GM12878 (cell line): Measurements from ENCODE around the gene MED31. TPM values are rescaled to one million over a fixed set of nuclear protein-coding genes. Genes with fewer than 3 reads are reported as not detected.

Experiments used
- ATAC-seq: fragments of 200-7000 bp; cut with Tn5 transposase; 3 replicates; pipeline ENCODE4 v1.9.1; 2020; ENCODE audit warnings: mild to moderate bottlenecking, moderate library complexity
- BruUV-seq: library from RNA; stranded (reverse); fragments of 400-500 nt; replicated peaks from 2 replicates; lab custom pipeline; 2021; lab: Mats Ljungman, UMichigan
- CTCF ChIA-PET: fragments of 300-600 bp; sonication (Branson Sonifier 250); formaldehyde crosslinking; extraction: SDS; loops from one replicate; lab custom pipeline; 2021; ENCODE audit warnings: inconsistent platforms; lab: Yijun Ruan, JAX
- POLR2A ChIA-PET: fragments of 350-600 bp; formaldehyde crosslinking; extraction: SDS; loops from one replicate; lab custom pipeline; 2021; ENCODE audit warnings: inconsistent platforms; lab: Charles Lee
- RAD21 ChIA-PET: fragments of 300-600 bp; sonication (Branson Sonifier 250); formaldehyde crosslinking; loops from one replicate; lab custom pipeline; 2023; ENCODE audit warnings: antibody characterized with exemption; ENCODE audit not compliant: unreplicated experiment; lab: Charles Lee
- SMC1A ChIA-PET: fragments of 300-600 bp; sonication (Branson Sonifier 250); formaldehyde crosslinking; loops from one replicate; lab custom pipeline; 2023; ENCODE audit not compliant: unreplicated experiment, uncharacterized antibody; lab: Charles Lee
- DNase-seq: peaks from one replicate; pipeline ENCODE4 v3.0.0-alpha.2; 2011; ENCODE audit warnings: low read depth, low spot score
- FAIRE-seq: peaks from 3 replicates; lab custom pipeline; 2011; peaks lifted over from hg19 to GRCh38; lab: Jason Lieb, UNC
- H2AFZ ChIP-seq: 2 replicates; pipeline ENCODE4 v1.6.0; 2011; ENCODE audit warnings: low read depth, low read length, control low read depth; ENCODE audit not compliant: control insufficient read depth
- H3K27ac ChIP-seq: 2 replicates; pipeline ENCODE4 v1.5.1; 2011; ENCODE audit warnings: control low read depth; ENCODE audit not compliant: control insufficient read depth, insufficient read depth
- H3K27me3 ChIP-seq, 2 experiments: replicated peaks in 1 of 2; 2 replicates each; pipeline versions ENCODE4 v1.6.0 to v1.6.1; 2011; ENCODE audit warnings: low read length in 1 of 2; ENCODE audit not compliant: control insufficient read depth in 2 of 2, insufficient read depth in 2 of 2
- H3K36me3 ChIP-seq, 2 experiments: 2 replicates each; pipeline ENCODE4 v1.5.1; 2011; ENCODE audit warnings: low read length in 1 of 2; ENCODE audit not compliant: control insufficient read depth in 2 of 2, insufficient read depth in 2 of 2
- H3K4me1 ChIP-seq: 2 replicates; pipeline ENCODE4 v1.6.1; 2011; ENCODE audit warnings: mild to moderate bottlenecking, low read length, moderate library complexity, mixed read lengths; ENCODE audit not compliant: control insufficient read depth, insufficient read depth
- H3K4me2 ChIP-seq: 2 replicates; pipeline ENCODE4 v1.6.0; 2011; ENCODE audit warnings: control low read depth; ENCODE audit not compliant: control insufficient read depth, insufficient read depth
- H3K4me3 ChIP-seq: fragments of 200-600 bp; sonication (generic); 2 replicates; pipeline ENCODE4 v1.5.1; 2016
- H3K79me2 ChIP-seq: 2 replicates; pipeline ENCODE4 v1.6.0; 2011; ENCODE audit warnings: low read length; ENCODE audit not compliant: control insufficient read depth, insufficient read depth
- H3K9ac ChIP-seq: 2 replicates; pipeline ENCODE4 v1.8.0; 2011; ENCODE audit warnings: low read length, control low read depth, mixed read lengths; ENCODE audit not compliant: control insufficient read depth, insufficient read depth
- H3K9me3 ChIP-seq: replicated peaks from 3 replicates; pipeline ENCODE4 v1.5.1; 2011; ENCODE audit warnings: mild to moderate bottlenecking, low read length; ENCODE audit not compliant: control insufficient read depth, insufficient read depth
- H4K20me1 ChIP-seq: 2 replicates; pipeline ENCODE4 v1.6.0; 2011; ENCODE audit not compliant: control insufficient read depth, insufficient read depth
- CBX5 ChIP-seq: sonication (generic); IDR thresholded peaks from 2 replicates; pipeline ENCODE4 v1.6.1; 2016; ENCODE audit warnings: low read depth, moderate library complexity, mild to moderate bottlenecking, inconsistent platforms
- FOXK2 ChIP-seq: fragments of 450-650 bp; IDR thresholded peaks from 2 replicates; pipeline ENCODE4 v1.6.1; 2017; ENCODE audit warnings: mild to moderate bottlenecking, moderate library complexity
- MYB ChIP-seq: fragments of 150-350 bp; IDR thresholded peaks from 2 replicates; pipeline ENCODE4 v1.6.1; 2014; ENCODE audit warnings: mild to moderate bottlenecking, low read depth, low read length, borderline replicate concordance
- NFYA ChIP-seq: IDR thresholded peaks from 2 replicates; pipeline ENCODE4 v1.6.1; 2011; ENCODE audit warnings: low read depth, mild to moderate bottlenecking, low read length, improper control_type of control experiment, borderline replicate concordance
- NR2F1 ChIP-seq: fragments of 450-650 bp; conservative IDR thresholded peaks from 2 replicates; pipeline ENCODE4 v1.6.1; 2017; ENCODE audit warnings: mild to moderate bottlenecking
- POLR2A ChIP-seq: IDR thresholded peaks from 2 replicates; pipeline ENCODE4 v1.6.1; 2011; ENCODE audit warnings: low read depth, mild to moderate bottlenecking, low read length
- RCOR1 ChIP-seq: conservative IDR thresholded peaks from 2 replicates; pipeline ENCODE4 v1.6.1; 2012; ENCODE audit warnings: low read depth, low read length, improper control_type of control experiment
- RELA ChIP-seq: fragments of 450-650 bp; IDR thresholded peaks from 2 replicates; pipeline ENCODE4 v1.8.0; 2014; ENCODE audit warnings: borderline replicate concordance; ENCODE audit not compliant: partially characterized antibody
- WGBS: methylation state at CpG from one replicate; pipeline ENCODE4 v1.1.6; 2016; ENCODE audit warnings: low lambda C conversion rate; ENCODE audit not compliant: insufficient replicate concordance, insufficient coverage; ENCODE audit errors: missing lambda C conversion rate; 5-methylcytosine and 5-hydroxymethylcytosine counted together
- in situ Hi-C: fragments of 300-500 bp; cut with MboI; formaldehyde crosslinking; loops from 9 replicates; pipeline ENCODE4 v1.14.3; 2018; ENCODE audit warnings: mixed read lengths
- intact Hi-C: fragments of 100-400 bp; cut with micrococcal nuclease; formaldehyde crosslinking; loops from one replicate; pipeline ENCODE4 v1.14.2; 2022; ENCODE audit not compliant: unreplicated experiment
- polyA plus RNA-seq, 11 experiments: library from polyadenylated mRNA; depleted of rRNA in 4 of 11; unstranded in 6 of 11; stranded (reverse) in 5 of 11; fragments of >200 nt; fragmentation: Nextera tagmentation in 4 of 11; fragmentation: Illumina TruSeq in 1 of 11; extraction: Ambion mirVana in 4 of 11; extraction: Trizol in 1 of 11; gene quantifications; 1 replicate in 1 of 11; 2 replicates in 10 of 11; pipeline versions ENCODE4 v1.2.1 to v1.2.3, GENCODE V29; 2011 to 2016; ENCODE audit warnings: inconsistent platforms in 2 of 11, missing spikeins in 2 of 11, low read depth in 1 of 11
- total RNA-seq, 4 experiments: library from RNA; depleted of rRNA in 3 of 4; stranded (reverse); fragments of >200 nt in 3 of 4; fragmentation: Illumina TruSeq in 1 of 4; extraction: Trizol in 1 of 4; gene quantifications; 2 replicates each; pipeline versions ENCODE4 v1.2.1 to v1.2.3, GENCODE V29; 2013 to 2021
- TF ChIP-seq, protein P1 (sequence below): IDR thresholded peaks from 2 replicates; pipeline ENCODE4 v1.6.1; 2011; ENCODE audit warnings: low read depth, low read length, improper control_type of control experiment, borderline replicate concordance
- TF ChIP-seq, protein P2 (sequence below): fragments of 450-650 bp; IDR thresholded peaks from 2 replicates; pipeline ENCODE4 v1.6.1; 2016; ENCODE audit warnings: mild to moderate bottlenecking
- TF ChIP-seq, protein P3 (sequence below): fragments of 450-650 bp; IDR thresholded peaks from 2 replicates; pipeline ENCODE4 v1.6.1; 2017; ENCODE audit warnings: mild to moderate bottlenecking, moderate library complexity
- TF ChIP-seq, protein P4 (sequence below): fragments of 450-650 bp; IDR thresholded peaks from 2 replicates; pipeline ENCODE4 v1.6.1; 2017; ENCODE audit warnings: mild to moderate bottlenecking
- TF ChIP-seq, protein P5 (sequence below): fragments of 450-650 bp; IDR thresholded peaks from 2 replicates; pipeline ENCODE4 v1.6.1; 2018; ENCODE audit warnings: borderline replicate concordance, mild to moderate bottlenecking; ENCODE audit not compliant: partially characterized antibody

The MED31 gene
- total and polyA plus RNA-seq, 10 of the 15 experiments (the other 5 are each of a cell fraction or from before 2014, with no cell fraction given), result 14.4 to 71.1 (median 34.6) TPM

DNA sequence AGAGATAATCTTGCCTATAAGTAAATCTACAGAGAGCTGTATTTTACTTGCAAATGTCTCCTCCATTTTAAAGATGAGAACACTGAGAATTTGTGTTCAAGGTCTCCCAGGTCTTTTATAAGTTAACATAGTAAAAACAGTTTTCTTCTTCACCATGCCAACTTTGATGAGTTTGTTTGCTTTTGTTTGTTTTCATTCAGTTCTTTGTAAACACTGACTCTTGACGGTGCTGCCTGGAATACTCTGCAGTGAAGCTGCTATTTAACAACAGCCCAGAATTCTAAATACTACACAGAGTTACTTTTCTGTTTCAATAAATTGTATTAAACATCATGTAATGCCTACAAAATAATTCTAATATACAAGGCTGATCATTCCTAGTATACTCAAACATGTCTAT lies 53.7 kb downstream of the MED31 start (continued):
- TF ChIP-seq, protein P1, sequence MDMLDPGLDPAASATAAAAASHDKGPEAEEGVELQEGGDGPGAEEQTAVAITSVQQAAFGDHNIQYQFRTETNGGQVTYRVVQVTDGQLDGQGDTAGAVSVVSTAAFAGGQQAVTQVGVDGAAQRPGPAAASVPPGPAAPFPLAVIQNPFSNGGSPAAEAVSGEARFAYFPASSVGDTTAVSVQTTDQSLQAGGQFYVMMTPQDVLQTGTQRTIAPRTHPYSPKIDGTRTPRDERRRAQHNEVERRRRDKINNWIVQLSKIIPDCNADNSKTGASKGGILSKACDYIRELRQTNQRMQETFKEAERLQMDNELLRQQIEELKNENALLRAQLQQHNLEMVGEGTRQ, result no peak
- TF ChIP-seq NR2F1, result no peak
- TF ChIP-seq NFYA, result no peak
- TF ChIP-seq CBX5, result no peak

DNA sequence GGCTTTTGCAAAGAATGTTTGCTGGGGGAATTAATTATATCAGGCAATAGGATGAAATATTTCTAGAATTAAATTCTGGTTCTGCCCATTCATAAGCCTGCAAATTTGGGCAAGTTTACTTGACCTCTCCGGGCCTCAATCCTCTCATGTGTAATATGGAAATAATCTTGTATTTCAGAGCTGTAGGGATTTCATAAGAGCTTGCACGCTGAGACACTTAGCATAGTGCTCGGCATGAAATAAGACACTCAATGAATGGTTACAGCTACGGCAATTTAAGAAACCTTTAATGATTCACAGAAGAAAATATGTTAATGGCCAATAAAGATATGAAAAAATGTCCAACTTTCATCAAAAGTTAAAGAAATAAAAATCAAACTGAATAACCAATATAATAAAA lies 54.5 kb downstream of the MED31 start:
- DNase-seq, result no peak
- in situ Hi-C loops (no loop called here), intact Hi-C loops (no loop called here)
- Histone ChIP-seq H3K27me3 (no peaks in the 10 kb centered on the region), H3K36me3 (peaks cover 0 to 18% of the 10 kb centered on the region in 2 experiments), H3K4me1 (no peaks in the 10 kb centered on the region), H3K9ac (no peak overlapping the region), H3K27ac (no peak overlapping the region), H3K79me2 (no peaks in the 10 kb centered on the region), H3K9me3 (no peaks in the 10 kb centered on the region), H4K20me1 (no peaks in the 10 kb centered on the region), H3K4me2 (no peak overlapping the region), H2AFZ (no peak overlapping the region), H3K4me3 (no peak overlapping the region)
- ChIA-PET POLR2A (no interaction called here), CTCF (no interaction called here), RAD21 (no interaction called here), SMC1A (interaction anchor here (1.8 kb wide), 1 partner anchor 10 kb away, joined by 5 read pairs; no protein-coding TSS in a partner anchor)
- no TSS peak for BruUV-seq
- ATAC-seq, result no peak
- FAIRE-seq, result no peak
- 100% methylated on average over 4 of the region's 4 CpGs for WGBS
- TF ChIP-seq, protein P2, sequence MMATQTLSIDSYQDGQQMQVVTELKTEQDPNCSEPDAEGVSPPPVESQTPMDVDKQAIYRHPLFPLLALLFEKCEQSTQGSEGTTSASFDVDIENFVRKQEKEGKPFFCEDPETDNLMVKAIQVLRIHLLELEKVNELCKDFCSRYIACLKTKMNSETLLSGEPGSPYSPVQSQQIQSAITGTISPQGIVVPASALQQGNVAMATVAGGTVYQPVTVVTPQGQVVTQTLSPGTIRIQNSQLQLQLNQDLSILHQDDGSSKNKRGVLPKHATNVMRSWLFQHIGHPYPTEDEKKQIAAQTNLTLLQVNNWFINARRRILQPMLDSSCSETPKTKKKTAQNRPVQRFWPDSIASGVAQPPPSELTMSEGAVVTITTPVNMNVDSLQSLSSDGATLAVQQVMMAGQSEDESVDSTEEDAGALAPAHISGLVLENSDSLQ, result no peak
- TF ChIP-seq RELA, result no peak
- TF ChIP-seq, protein P3, sequence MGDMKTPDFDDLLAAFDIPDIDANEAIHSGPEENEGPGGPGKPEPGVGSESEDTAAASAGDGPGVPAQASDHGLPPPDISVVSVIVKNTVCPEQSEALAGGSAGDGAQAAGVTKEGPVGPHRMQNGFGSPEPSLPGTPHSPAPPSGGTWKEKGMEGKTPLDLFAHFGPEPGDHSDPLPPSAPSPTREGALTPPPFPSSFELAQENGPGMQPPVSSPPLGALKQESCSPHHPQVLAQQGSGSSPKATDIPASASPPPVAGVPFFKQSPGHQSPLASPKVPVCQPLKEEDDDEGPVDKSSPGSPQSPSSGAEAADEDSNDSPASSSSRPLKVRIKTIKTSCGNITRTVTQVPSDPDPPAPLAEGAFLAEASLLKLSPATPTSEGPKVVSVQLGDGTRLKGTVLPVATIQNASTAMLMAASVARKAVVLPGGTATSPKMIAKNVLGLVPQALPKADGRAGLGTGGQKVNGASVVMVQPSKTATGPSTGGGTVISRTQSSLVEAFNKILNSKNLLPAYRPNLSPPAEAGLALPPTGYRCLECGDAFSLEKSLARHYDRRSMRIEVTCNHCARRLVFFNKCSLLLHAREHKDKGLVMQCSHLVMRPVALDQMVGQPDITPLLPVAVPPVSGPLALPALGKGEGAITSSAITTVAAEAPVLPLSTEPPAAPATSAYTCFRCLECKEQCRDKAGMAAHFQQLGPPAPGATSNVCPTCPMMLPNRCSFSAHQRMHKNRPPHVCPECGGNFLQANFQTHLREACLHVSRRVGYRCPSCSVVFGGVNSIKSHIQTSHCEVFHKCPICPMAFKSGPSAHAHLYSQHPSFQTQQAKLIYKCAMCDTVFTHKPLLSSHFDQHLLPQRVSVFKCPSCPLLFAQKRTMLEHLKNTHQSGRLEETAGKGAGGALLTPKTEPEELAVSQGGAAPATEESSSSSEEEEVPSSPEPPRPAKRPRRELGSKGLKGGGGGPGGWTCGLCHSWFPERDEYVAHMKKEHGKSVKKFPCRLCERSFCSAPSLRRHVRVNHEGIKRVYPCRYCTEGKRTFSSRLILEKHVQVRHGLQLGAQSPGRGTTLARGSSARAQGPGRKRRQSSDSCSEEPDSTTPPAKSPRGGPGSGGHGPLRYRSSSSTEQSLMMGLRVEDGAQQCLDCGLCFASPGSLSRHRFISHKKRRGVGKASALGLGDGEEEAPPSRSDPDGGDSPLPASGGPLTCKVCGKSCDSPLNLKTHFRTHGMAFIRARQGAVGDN, result no peak
- TF ChIP-seq MYB, result no peak
- TF ChIP-seq RCOR1, result no peak
- TF ChIP-seq, protein P4, sequence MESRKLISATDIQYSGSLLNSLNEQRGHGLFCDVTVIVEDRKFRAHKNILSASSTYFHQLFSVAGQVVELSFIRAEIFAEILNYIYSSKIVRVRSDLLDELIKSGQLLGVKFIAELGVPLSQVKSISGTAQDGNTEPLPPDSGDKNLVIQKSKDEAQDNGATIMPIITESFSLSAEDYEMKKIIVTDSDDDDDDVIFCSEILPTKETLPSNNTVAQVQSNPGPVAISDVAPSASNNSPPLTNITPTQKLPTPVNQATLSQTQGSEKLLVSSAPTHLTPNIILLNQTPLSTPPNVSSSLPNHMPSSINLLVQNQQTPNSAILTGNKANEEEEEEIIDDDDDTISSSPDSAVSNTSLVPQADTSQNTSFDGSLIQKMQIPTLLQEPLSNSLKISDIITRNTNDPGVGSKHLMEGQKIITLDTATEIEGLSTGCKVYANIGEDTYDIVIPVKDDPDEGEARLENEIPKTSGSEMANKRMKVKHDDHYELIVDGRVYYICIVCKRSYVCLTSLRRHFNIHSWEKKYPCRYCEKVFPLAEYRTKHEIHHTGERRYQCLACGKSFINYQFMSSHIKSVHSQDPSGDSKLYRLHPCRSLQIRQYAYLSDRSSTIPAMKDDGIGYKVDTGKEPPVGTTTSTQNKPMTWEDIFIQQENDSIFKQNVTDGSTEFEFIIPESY, result no peak
- no peak for TF ChIP-seq POLR2A
- no peak for TF ChIP-seq FOXK2
- TF ChIP-seq, protein P5, sequence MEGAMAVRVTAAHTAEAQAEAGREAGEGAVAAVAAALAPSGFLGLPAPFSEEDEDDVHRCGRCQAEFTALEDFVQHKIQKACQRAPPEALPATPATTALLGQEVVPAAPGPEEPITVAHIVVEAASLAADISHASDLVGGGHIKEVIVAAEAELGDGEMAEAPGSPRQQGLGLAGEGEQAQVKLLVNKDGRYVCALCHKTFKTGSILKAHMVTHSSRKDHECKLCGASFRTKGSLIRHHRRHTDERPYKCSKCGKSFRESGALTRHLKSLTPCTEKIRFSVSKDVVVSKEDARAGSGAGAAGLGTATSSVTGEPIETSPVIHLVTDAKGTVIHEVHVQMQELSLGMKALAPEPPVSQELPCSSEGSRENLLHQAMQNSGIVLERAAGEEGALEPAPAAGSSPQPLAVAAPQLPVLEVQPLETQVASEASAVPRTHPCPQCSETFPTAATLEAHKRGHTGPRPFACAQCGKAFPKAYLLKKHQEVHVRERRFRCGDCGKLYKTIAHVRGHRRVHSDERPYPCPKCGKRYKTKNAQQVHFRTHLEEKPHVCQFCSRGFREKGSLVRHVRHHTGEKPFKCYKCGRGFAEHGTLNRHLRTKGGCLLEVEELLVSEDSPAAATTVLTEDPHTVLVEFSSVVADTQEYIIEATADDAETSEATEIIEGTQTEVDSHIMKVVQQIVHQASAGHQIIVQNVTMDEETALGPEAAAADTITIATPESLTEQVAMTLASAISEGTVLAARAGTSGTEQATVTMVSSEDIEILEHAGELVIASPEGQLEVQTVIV, result no peak
